SHP77 (cell line): ENCODE results near the gene HOMER1.
"Not testable (repeated sequence)": the region's sequence is repeated elsewhere in the genome, so short reads cannot be mapped to it uniquely, and the experiment has no call there.

Experiments
- DNase-seq, 2 experiments: peaks; one replicate each; lab custom pipeline; 2025; lab: John Stamatoyannopoulos, UW

Gene HOMER1

GRCh38 chr5:79418276-79418675 lies 95.7 kb downstream of the HOMER1 start:
- DNase-seq: no peak

- no peak for DNase-seq
Measured at GRCh38 chr5:79417495-79417894, 96.4 kb downstream of the HOMER1 start.

- no peak for DNase-seq
Measured at GRCh38 chr5:79416499-79416898, 97.4 kb downstream of the HOMER1 start.

- no peak for DNase-seq
Measured at GRCh38 chr5:79413112-79413511, 100.8 kb downstream of the HOMER1 start.

GRCh38 chr5:79408028-79408427 lies 105.9 kb downstream of the HOMER1 start:
- no peak for DNase-seq

GRCh38 chr5:79407591-79407990 lies 106.3 kb downstream of the HOMER1 start:
- DNase-seq: no peak

- DNase-seq: no peak
Measured at GRCh38 chr5:79401216-79401615, 112.7 kb downstream of the HOMER1 start.

GRCh38 chr5:79399046-79399445 lies 114.9 kb downstream of the HOMER1 start:
- DNase-seq: no peak

- no peak for DNase-seq
Measured at GRCh38 chr5:79397080-79397479, 116.9 kb downstream of the HOMER1 start.

GRCh38 chr5:79396265-79396664 lies 117.7 kb downstream of the HOMER1 start:
- DNase-seq: no peak

- DNase-seq: no peak
Measured at GRCh38 chr5:79395296-79395695, 118.6 kb downstream of the HOMER1 start.

- no peak for DNase-seq
Measured at GRCh38 chr5:79392776-79393175, 121.2 kb downstream of the HOMER1 start.

GRCh38 chr5:79386679-79387078 lies 127.3 kb downstream of the HOMER1 start:
- DNase-seq: no peak

GRCh38 chr5:79385126-79385525 lies 128.8 kb downstream of the HOMER1 start:
- not testable (repeated sequence) for DNase-seq

- DNase-seq: no peak
Measured at GRCh38 chr5:79378510-79379186, 135.3 kb downstream of the HOMER1 start.

- DNase-seq: no peak
Measured at GRCh38 chr5:79357398-79357797, 156.5 kb downstream of the HOMER1 start.

- no peak for DNase-seq
Measured at GRCh38 chr5:79349881-79350280, 164.1 kb downstream of the HOMER1 start.

GRCh38 chr5:79349047-79349446 lies 164.9 kb downstream of the HOMER1 start:
- no peak for DNase-seq

- DNase-seq: no peak
Measured at GRCh38 chr5:79346420-79346824, 167.5 kb downstream of the HOMER1 start.

GRCh38 chr5:79333852-79334557 lies 179.9 kb downstream of the HOMER1 start:
- DNase-seq: peak in 1 of 2 experiments; percentile 5

- DNase-seq: no peak
Measured at GRCh38 chr5:79330071-79330470, 183.9 kb downstream of the HOMER1 start.

- DNase-seq: no peak
Measured at GRCh38 chr5:79329453-79329852, 184.5 kb downstream of the HOMER1 start.
